ENCODE measurements around the gene KLB.

- TF ChIP-seq POLR2AphosphoS5 (IDR thresholded peaks at IDR 0.05; ENCODE audit: low read depth), result no peak
- TF ChIP-seq CTCF (conservative IDR thresholded peaks at IDR 0.05; ENCODE audit: low read depth in 2 of 2), result no peak
- TF ChIP-seq CREB1 (CRISPR knock-in tag; IDR thresholded peaks at IDR 0.05; ENCODE audit: low read depth), result no peak
- no peak for TF ChIP-seq EZH2 (IDR thresholded peaks at IDR 0.05; ENCODE audit: low read depth, unreplicated experiment)
- no peak for TF ChIP-seq REST (IDR thresholded peaks at IDR 0.05; ENCODE audit: unreplicated experiment)
- TF ChIP-seq EZH2phosphoT487 (IDR thresholded peaks at IDR 0.05; ENCODE audit: unreplicated experiment), result no peak
- no peak for TF ChIP-seq JUNB (IDR thresholded peaks at IDR 0.05; ENCODE audit: unreplicated experiment)
- no peak for TF ChIP-seq ZNF331 (CRISPR knock-in tag; IDR thresholded peaks at IDR 0.05; ENCODE audit: low read depth)
- no peak for TF ChIP-seq ZNF114 (CRISPR knock-in tag; IDR thresholded peaks at IDR 0.05)
- no peak for TF ChIP-seq NANOG (IDR thresholded peaks at IDR 0.05; ENCODE audit: borderline replicate concordance)
Measured at GRCh38 chr4:39384563-39384962, 22.2 kb upstream of the KLB start.
